ENCODE results near the gene PDE6A. TPM values are rescaled to one million over a fixed set of nuclear protein-coding genes. Genes with fewer than 3 reads are reported as not detected.

Gene PDE6A
- total RNA-seq, 1 experiment from 2014 or later, result not detected

DNA sequence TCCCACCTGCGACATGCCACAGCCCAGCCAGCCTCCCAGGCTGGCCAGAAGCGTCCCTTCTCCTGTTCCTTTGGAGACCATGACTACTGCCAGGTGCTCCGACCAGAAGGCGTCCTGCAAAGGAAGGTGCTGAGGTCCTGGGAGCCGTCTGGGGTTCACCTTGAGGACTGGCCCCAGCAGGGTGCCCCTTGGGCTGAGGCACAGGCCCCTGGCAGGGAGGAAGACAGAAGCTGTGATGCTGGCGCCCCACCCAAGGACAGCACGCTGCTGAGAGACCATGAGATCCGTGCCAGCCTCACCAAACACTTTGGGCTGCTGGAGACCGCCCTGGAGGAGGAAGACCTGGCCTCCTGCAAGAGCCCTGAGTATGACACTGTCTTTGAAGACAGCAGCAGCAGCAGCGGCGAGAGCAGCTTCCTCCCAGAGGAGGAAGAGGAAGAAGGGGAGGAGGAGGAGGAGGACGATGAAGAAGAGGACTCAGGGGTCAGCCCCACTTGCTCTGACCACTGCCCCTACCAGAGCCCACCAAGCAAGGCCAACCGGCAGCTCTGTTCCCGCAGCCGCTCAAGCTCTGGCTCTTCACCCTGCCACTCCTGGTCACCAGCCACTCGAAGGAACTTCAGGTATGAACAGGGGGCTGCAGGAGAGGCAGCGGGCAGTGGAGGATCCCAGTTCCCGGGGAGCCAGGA lies 108.0 kb downstream of the PDE6A start:
- H3K27me3 Mint-ChIP-seq (ENCODE audit: low read depth), result no peaks in the 10 kb centered on the region
- ChIA-PET CTCF (interaction anchor here (1.4 to 17.9 kb wide), 5 partner anchors 8 to 180 kb away, joined by 5 to 298 read pairs (median 31); no protein-coding TSS in a partner anchor), POLR2A (no interaction called here)
- no peaks in the 10 kb centered on the region for H3K9me3 Mint-ChIP-seq
- H3K27ac Mint-ChIP-seq, result peak overlapping the region; percentile 77; the same call in 1 of the 2 replicates
- H3K4me1 Mint-ChIP-seq, result peaks cover 3% of the 10 kb centered on the region; the same call in 1 of the 2 replicates
- H3K36me3 Mint-ChIP-seq, result peaks cover 9% of the 10 kb centered on the region; the same call in 1 of the 2 replicates
- no peak overlapping the region for H3K4me3 Mint-ChIP-seq
- ATAC-seq, result no peak
- DNase-seq (ENCODE audit: low spot score), result no peak
- TF ChIP-seq, protein P1, sequence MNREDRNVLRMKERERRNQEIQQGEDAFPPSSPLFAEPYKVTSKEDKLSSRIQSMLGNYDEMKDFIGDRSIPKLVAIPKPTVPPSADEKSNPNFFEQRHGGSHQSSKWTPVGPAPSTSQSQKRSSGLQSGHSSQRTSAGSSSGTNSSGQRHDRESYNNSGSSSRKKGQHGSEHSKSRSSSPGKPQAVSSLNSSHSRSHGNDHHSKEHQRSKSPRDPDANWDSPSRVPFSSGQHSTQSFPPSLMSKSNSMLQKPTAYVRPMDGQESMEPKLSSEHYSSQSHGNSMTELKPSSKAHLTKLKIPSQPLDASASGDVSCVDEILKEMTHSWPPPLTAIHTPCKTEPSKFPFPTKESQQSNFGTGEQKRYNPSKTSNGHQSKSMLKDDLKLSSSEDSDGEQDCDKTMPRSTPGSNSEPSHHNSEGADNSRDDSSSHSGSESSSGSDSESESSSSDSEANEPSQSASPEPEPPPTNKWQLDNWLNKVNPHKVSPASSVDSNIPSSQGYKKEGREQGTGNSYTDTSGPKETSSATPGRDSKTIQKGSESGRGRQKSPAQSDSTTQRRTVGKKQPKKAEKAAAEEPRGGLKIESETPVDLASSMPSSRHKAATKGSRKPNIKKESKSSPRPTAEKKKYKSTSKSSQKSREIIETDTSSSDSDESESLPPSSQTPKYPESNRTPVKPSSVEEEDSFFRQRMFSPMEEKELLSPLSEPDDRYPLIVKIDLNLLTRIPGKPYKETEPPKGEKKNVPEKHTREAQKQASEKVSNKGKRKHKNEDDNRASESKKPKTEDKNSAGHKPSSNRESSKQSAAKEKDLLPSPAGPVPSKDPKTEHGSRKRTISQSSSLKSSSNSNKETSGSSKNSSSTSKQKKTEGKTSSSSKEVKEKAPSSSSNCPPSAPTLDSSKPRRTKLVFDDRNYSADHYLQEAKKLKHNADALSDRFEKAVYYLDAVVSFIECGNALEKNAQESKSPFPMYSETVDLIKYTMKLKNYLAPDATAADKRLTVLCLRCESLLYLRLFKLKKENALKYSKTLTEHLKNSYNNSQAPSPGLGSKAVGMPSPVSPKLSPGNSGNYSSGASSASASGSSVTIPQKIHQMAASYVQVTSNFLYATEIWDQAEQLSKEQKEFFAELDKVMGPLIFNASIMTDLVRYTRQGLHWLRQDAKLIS (CRISPR knock-in tag; IDR thresholded peaks at IDR 0.05; ENCODE audit: borderline replicate concordance), result no peak
- TF ChIP-seq KAT7 (CRISPR knock-in tag; IDR thresholded peaks at IDR 0.05; ENCODE audit: borderline replicate concordance) (no peak), NFE2L1 (CRISPR knock-in tag; IDR thresholded peaks at IDR 0.05) (no peak), ELF4 (CRISPR knock-in tag; IDR thresholded peaks at IDR 0.05; ENCODE audit: low read depth) (no peak), GRHL2 (CRISPR knock-in tag; IDR thresholded peaks at IDR 0.05; ENCODE audit: insufficient replicate concordance, severe bottlenecking) (no peak), HMGA2 (CRISPR knock-in tag; IDR thresholded peaks at IDR 0.05) (no peak), ZNF232 (CRISPR knock-in tag; IDR thresholded peaks at IDR 0.05) (no peak), SMAD4 (CRISPR knock-in tag; IDR thresholded peaks at IDR 0.05) (no peak), ZNF396 (CRISPR knock-in tag; IDR thresholded peaks at IDR 0.05; ENCODE audit: borderline replicate concordance) (no peak), FOXP1 (CRISPR knock-in tag; IDR thresholded peaks at IDR 0.05; ENCODE audit: borderline replicate concordance) (no peak), JAZF1 (CRISPR knock-in tag; IDR thresholded peaks at IDR 0.05) (no peak)
- TF ChIP-seq, protein P2, sequence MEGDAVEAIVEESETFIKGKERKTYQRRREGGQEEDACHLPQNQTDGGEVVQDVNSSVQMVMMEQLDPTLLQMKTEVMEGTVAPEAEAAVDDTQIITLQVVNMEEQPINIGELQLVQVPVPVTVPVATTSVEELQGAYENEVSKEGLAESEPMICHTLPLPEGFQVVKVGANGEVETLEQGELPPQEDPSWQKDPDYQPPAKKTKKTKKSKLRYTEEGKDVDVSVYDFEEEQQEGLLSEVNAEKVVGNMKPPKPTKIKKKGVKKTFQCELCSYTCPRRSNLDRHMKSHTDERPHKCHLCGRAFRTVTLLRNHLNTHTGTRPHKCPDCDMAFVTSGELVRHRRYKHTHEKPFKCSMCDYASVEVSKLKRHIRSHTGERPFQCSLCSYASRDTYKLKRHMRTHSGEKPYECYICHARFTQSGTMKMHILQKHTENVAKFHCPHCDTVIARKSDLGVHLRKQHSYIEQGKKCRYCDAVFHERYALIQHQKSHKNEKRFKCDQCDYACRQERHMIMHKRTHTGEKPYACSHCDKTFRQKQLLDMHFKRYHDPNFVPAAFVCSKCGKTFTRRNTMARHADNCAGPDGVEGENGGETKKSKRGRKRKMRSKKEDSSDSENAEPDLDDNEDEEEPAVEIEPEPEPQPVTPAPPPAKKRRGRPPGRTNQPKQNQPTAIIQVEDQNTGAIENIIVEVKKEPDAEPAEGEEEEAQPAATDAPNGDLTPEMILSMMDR (IDR thresholded peaks at IDR 0.05), result no peak
- TF ChIP-seq, protein P3, sequence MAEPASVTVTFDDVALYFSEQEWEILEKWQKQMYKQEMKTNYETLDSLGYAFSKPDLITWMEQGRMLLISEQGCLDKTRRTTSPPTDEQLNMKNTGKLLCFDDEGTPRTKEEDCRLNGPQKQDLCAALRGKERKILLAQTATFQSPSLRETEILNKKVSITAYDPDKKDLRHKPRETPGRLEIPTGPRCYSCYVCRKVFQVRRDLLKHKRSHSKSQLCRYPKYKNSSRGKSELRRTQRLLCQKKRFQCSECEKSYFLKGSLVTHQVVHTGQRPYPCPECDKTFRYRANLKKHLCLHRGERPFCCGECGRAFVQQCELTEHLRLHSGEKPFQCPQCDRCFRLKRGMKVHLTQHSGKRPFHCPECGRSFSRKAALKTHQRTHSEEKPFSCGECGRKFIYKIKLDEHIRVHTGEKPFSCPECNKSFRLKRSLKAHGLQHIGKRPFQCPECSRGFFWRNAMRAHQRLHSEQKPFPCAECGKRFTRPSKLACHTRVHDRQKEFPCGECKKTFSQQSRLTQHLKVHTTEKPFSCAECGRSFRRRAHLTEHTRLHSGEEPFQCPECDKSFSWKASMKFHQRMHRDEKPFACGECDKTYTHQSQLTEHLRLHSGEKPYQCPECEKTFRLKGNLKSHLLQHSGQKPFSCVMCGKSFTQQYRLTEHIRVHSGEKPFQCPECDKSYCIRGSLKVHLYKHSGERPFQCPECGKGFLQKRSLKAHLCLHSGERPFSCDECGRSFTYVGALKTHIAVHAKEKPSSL (CRISPR knock-in tag; conservative IDR thresholded peaks at IDR 0.05), result no peak
- TF ChIP-seq, protein P4, sequence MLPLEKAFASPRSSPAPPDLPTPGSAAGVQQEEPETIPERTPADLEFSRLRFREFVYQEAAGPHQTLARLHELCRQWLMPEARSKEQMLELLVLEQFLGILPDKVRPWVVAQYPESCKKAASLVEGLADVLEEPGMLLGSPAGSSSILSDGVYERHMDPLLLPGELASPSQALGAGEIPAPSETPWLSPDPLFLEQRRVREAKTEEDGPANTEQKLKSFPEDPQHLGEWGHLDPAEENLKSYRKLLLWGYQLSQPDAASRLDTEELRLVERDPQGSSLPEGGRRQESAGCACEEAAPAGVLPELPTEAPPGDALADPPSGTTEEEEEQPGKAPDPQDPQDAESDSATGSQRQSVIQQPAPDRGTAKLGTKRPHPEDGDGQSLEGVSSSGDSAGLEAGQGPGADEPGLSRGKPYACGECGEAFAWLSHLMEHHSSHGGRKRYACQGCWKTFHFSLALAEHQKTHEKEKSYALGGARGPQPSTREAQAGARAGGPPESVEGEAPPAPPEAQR (CRISPR knock-in tag; IDR thresholded peaks at IDR 0.05), result no peak
- TF ChIP-seq, protein P5, sequence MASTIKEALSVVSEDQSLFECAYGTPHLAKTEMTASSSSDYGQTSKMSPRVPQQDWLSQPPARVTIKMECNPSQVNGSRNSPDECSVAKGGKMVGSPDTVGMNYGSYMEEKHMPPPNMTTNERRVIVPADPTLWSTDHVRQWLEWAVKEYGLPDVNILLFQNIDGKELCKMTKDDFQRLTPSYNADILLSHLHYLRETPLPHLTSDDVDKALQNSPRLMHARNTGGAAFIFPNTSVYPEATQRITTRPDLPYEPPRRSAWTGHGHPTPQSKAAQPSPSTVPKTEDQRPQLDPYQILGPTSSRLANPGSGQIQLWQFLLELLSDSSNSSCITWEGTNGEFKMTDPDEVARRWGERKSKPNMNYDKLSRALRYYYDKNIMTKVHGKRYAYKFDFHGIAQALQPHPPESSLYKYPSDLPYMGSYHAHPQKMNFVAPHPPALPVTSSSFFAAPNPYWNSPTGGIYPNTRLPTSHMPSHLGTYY (CRISPR knock-in tag; IDR thresholded peaks at IDR 0.05), result no peak
- TF ChIP-seq, protein P6, sequence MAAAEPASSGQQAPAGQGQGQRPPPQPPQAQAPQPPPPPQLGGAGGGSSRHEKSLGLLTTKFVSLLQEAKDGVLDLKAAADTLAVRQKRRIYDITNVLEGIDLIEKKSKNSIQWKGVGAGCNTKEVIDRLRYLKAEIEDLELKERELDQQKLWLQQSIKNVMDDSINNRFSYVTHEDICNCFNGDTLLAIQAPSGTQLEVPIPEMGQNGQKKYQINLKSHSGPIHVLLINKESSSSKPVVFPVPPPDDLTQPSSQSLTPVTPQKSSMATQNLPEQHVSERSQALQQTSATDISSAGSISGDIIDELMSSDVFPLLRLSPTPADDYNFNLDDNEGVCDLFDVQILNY (CRISPR knock-in tag; IDR thresholded peaks at IDR 0.05), result no peak
- TF ChIP-seq, protein P7, sequence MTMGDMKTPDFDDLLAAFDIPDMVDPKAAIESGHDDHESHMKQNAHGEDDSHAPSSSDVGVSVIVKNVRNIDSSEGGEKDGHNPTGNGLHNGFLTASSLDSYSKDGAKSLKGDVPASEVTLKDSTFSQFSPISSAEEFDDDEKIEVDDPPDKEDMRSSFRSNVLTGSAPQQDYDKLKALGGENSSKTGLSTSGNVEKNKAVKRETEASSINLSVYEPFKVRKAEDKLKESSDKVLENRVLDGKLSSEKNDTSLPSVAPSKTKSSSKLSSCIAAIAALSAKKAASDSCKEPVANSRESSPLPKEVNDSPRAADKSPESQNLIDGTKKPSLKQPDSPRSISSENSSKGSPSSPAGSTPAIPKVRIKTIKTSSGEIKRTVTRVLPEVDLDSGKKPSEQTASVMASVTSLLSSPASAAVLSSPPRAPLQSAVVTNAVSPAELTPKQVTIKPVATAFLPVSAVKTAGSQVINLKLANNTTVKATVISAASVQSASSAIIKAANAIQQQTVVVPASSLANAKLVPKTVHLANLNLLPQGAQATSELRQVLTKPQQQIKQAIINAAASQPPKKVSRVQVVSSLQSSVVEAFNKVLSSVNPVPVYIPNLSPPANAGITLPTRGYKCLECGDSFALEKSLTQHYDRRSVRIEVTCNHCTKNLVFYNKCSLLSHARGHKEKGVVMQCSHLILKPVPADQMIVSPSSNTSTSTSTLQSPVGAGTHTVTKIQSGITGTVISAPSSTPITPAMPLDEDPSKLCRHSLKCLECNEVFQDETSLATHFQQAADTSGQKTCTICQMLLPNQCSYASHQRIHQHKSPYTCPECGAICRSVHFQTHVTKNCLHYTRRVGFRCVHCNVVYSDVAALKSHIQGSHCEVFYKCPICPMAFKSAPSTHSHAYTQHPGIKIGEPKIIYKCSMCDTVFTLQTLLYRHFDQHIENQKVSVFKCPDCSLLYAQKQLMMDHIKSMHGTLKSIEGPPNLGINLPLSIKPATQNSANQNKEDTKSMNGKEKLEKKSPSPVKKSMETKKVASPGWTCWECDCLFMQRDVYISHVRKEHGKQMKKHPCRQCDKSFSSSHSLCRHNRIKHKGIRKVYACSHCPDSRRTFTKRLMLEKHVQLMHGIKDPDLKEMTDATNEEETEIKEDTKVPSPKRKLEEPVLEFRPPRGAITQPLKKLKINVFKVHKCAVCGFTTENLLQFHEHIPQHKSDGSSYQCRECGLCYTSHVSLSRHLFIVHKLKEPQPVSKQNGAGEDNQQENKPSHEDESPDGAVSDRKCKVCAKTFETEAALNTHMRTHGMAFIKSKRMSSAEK (CRISPR knock-in tag; IDR thresholded peaks at IDR 0.05; ENCODE audit: borderline replicate concordance), result no peak
- TF ChIP-seq, protein P8, sequence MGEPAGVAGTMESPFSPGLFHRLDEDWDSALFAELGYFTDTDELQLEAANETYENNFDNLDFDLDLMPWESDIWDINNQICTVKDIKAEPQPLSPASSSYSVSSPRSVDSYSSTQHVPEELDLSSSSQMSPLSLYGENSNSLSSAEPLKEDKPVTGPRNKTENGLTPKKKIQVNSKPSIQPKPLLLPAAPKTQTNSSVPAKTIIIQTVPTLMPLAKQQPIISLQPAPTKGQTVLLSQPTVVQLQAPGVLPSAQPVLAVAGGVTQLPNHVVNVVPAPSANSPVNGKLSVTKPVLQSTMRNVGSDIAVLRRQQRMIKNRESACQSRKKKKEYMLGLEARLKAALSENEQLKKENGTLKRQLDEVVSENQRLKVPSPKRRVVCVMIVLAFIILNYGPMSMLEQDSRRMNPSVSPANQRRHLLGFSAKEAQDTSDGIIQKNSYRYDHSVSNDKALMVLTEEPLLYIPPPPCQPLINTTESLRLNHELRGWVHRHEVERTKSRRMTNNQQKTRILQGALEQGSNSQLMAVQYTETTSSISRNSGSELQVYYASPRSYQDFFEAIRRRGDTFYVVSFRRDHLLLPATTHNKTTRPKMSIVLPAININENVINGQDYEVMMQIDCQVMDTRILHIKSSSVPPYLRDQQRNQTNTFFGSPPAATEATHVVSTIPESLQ (CRISPR knock-in tag; IDR thresholded peaks at IDR 0.05), result no peak

Data from WTC11 (cell line).